Parathyroid adenoma (tissue), 2 donors: ENCODE measurements around the gene HSP90AB1.

Source experiments
- H2AFZ ChIP-seq: fragments of 300-600 bp; sonication (generic); one replicate; pipeline ENCODE4 v1.7.0; 2017; ENCODE audit warnings: antibody characterized with exemption, mild to moderate bottlenecking
- H3K27ac ChIP-seq: fragments of 300-600 bp; sonication (generic); one replicate; pipeline ENCODE4 v1.7.0; 2017
- H3K27me3 ChIP-seq: fragments of 300-600 bp; sonication (generic); one replicate; pipeline ENCODE4 v1.7.0; 2017; ENCODE audit warnings: low read length; ENCODE audit not compliant: control insufficient read depth, insufficient read depth
- H3K36me3 ChIP-seq: fragments of 300-600 bp; sonication (generic); one replicate; pipeline ENCODE4 v1.7.0; 2017; ENCODE audit warnings: low read length; ENCODE audit not compliant: control insufficient read depth, insufficient read depth
- H3K4me1 ChIP-seq: fragments of 300-600 bp; sonication (generic); one replicate; pipeline ENCODE4 v1.7.0; 2017; ENCODE audit warnings: control low read depth
- H3K4me2 ChIP-seq: fragments of 300-600 bp; sonication (generic); one replicate; pipeline ENCODE4 v1.7.0; 2017; ENCODE audit warnings: low read length
- H3K4me3 ChIP-seq: fragments of 300-600 bp; sonication (generic); one replicate; pipeline ENCODE4 v1.7.0; 2017; ENCODE audit warnings: low read depth, low read length
- H3K79me2 ChIP-seq: fragments of 300-600 bp; sonication (generic); one replicate; pipeline ENCODE4 v1.7.0; 2017; ENCODE audit warnings: control low read depth
- H3K9ac ChIP-seq: fragments of 300-600 bp; sonication (generic); one replicate; pipeline ENCODE4 v1.7.0; 2017; ENCODE audit warnings: mild to moderate bottlenecking
- H3K9me3 ChIP-seq: fragments of 300-600 bp; sonication (generic); one replicate; pipeline ENCODE4 v1.7.0; 2017; ENCODE audit warnings: low read length; ENCODE audit not compliant: control insufficient read depth
- TF ChIP-seq, protein P1 (sequence below): fragments of 300-600 bp; sonication (generic); IDR thresholded peaks from one replicate; pipeline ENCODE4 v1.7.0; 2017; ENCODE audit warnings: antibody characterized with exemption, mild to moderate bottlenecking
- donor health status: primary hyperparathyroidism.

HSP90AB1 gene

DNA sequence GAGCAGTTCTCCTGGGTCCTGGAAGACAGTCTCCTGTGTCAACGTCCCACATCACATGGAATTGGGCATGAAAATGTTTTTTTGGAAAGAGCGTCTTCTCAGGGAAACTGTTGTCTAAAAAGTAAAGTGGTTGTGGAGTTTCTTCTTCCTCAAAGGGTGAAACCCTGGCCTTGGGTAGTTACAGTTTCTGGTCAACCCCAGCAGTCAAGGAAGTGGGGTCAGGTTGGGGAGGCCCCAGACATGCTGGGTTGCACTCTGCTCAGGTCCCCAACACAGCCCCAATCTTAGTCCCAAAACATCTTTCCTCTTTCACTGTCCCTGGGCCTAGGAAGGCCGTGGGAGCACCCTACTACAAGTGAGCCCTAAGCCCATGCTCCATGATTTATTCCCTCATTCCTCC is 19.4 kb downstream of the HSP90AB1 start:
- no peaks in the 10 kb centered on the region for H3K36me3 ChIP-seq
- H3K4me2 ChIP-seq: no peak overlapping the region
- no peak overlapping the region for H3K27ac ChIP-seq
- H3K9me3 ChIP-seq: no peaks in the 10 kb centered on the region
- TF ChIP-seq, protein P1, sequence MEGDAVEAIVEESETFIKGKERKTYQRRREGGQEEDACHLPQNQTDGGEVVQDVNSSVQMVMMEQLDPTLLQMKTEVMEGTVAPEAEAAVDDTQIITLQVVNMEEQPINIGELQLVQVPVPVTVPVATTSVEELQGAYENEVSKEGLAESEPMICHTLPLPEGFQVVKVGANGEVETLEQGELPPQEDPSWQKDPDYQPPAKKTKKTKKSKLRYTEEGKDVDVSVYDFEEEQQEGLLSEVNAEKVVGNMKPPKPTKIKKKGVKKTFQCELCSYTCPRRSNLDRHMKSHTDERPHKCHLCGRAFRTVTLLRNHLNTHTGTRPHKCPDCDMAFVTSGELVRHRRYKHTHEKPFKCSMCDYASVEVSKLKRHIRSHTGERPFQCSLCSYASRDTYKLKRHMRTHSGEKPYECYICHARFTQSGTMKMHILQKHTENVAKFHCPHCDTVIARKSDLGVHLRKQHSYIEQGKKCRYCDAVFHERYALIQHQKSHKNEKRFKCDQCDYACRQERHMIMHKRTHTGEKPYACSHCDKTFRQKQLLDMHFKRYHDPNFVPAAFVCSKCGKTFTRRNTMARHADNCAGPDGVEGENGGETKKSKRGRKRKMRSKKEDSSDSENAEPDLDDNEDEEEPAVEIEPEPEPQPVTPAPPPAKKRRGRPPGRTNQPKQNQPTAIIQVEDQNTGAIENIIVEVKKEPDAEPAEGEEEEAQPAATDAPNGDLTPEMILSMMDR: no peak
- no peak overlapping the region for H3K4me3 ChIP-seq
- H3K4me1 ChIP-seq: peaks cover 15% of the 10 kb centered on the region
- no peaks in the 10 kb centered on the region for H3K27me3 ChIP-seq
- H3K9ac ChIP-seq: no peak overlapping the region
- no peak overlapping the region for H2AFZ ChIP-seq
- H3K79me2 ChIP-seq: no peaks in the 10 kb centered on the region

DNA sequence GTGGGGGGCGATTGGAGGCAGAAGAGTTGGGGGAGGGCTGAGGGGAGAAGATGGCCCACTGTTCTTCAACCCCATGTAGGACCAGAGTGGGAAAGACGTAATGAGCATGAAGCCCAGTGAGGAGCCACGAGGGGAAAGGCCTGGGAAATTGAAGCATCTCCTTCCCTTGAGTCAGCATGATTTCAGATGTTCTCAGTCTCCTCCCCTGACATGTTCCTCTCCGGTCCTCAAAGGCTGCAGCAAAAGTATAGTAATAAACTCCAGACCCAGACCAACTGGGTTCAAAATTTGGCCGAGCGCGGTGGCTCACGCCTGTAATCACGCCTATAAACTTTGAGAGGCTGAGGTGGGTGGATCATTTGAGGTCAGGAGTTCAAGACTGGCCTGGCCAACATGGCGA is 20.4 kb downstream of the HSP90AB1 start:
- Histone ChIP-seq H3K27me3 (no peaks in the 10 kb centered on the region), H3K4me1 (peaks cover 15% of the 10 kb centered on the region), H3K36me3 (no peaks in the 10 kb centered on the region), H2AFZ (no peak overlapping the region), H3K27ac (no peak overlapping the region), H3K9me3 (no peaks in the 10 kb centered on the region), H3K4me3 (no peak overlapping the region), H3K79me2 (no peaks in the 10 kb centered on the region), H3K4me2 (no peak overlapping the region), H3K9ac (no peak overlapping the region)
- TF ChIP-seq, protein P1: no peak

DNA sequence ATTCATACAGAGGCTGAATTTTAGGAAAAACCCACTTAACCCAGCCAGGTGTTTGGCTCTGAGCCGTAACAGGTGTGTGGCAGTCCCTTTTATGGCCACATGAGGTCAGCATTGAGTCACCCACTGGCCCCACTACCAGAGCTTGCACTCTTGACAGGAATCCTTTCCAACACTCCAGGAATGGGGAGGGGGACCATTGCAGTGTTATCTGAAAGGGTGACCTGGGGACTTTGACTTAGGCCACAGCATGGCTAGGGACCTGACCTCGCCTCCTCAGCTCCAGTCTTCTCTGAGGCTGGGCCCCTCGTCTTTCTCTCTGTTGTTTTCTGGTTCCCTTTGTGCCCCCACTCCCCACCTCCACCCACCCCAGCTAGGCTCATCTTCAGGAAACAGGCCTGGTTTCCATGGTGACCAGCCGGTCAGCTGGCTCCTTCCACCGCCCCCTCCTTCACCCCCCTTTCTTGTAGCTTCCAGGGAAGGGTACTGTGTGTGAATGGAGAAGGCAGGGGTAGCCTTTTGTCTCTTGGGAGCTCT is 21.3 kb downstream of the HSP90AB1 start:
- H3K9ac ChIP-seq: no peak overlapping the region
- no peaks in the 10 kb centered on the region for H3K79me2 ChIP-seq
- H3K36me3 ChIP-seq: no peaks in the 10 kb centered on the region
- H3K4me3 ChIP-seq: no peak overlapping the region
- H3K27ac ChIP-seq: no peak overlapping the region
- no peak overlapping the region for H3K4me2 ChIP-seq
- H3K27me3 ChIP-seq: no peaks in the 10 kb centered on the region
- TF ChIP-seq, protein P1: peak; percentile 95
- no peaks in the 10 kb centered on the region for H3K9me3 ChIP-seq
- no peak overlapping the region for H2AFZ ChIP-seq
- peaks cover 14% of the 10 kb centered on the region for H3K4me1 ChIP-seq

DNA sequence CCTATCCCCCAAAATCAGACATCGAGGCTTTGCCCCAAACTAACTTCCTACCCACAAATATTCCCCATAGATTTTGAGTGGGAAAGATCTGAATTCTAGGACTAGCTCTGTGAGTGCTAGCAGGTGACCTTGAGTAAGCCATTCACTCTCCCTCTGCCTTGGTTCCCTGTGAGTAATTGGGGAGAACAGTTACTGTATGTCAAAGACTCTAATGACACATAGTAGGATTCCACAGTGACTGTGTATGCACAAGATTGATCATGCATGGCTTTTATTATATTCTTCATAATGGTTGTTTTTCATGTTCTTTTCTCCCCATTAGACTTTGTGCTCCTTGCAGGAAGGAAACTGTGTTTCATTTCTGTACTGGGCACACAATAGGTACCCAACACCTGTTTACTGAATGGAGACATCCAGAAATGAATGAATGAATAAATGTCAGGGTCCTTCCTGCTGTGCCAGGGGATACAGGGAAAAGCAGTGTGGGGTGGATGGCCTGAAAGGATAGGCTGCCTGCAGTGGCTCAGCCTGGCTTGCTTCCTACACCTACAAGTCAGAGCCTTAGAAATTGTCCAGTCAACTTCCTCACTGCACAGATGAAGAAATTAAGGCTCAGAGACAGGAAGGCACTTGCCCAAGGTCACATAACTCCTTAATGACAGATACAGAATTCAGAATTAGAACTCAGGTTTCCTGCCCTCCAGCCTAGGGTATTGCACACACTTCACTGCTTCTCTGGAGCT is 22.4 kb downstream of the HSP90AB1 start:
- Histone ChIP-seq H3K4me1 (peaks cover 5% of the 10 kb centered on the region), H3K9ac (no peak overlapping the region), H3K79me2 (no peaks in the 10 kb centered on the region), H3K9me3 (no peaks in the 10 kb centered on the region), H3K36me3 (no peaks in the 10 kb centered on the region), H3K27me3 (no peaks in the 10 kb centered on the region), H2AFZ (no peak overlapping the region), H3K27ac (no peak overlapping the region), H3K4me2 (no peak overlapping the region), H3K4me3 (no peak overlapping the region)
- TF ChIP-seq, protein P1: no peak
